Rectal smooth muscle tissue (tissue), 1 donor: ENCODE data around the gene SH3D19.

Experiments
- H3K27ac ChIP-seq: one replicate; pipeline ENCODE4 v1.7.0; 2013; ENCODE audit warnings: low read depth, low read length, inconsistent platforms
- H3K27me3 ChIP-seq: one replicate; pipeline ENCODE4 v1.7.0; 2013; ENCODE audit warnings: low read length; ENCODE audit not compliant: control insufficient read depth, insufficient read depth
- H3K36me3 ChIP-seq: one replicate; pipeline ENCODE4 v1.7.0; 2013; ENCODE audit warnings: low read length; ENCODE audit not compliant: control insufficient read depth, insufficient read depth
- H3K4me1 ChIP-seq: one replicate; pipeline ENCODE4 v1.7.0; 2013; ENCODE audit warnings: low read length; ENCODE audit not compliant: control insufficient read depth, insufficient read depth
- H3K4me3 ChIP-seq: one replicate; pipeline ENCODE4 v1.7.0; 2013; ENCODE audit warnings: low read length
- H3K9ac ChIP-seq: one replicate; pipeline ENCODE4 v1.7.0; 2013; ENCODE audit warnings: low read length

Gene SH3D19

GRCh38 chr4:151318307-151319006, 6.9 kb downstream of the SH3D19 start:
- H3K36me3 ChIP-seq = no peaks in the 10 kb centered on the region
- H3K4me3 ChIP-seq = no peak overlapping the region
- no peaks in the 10 kb centered on the region for H3K27me3 ChIP-seq
- H3K27ac ChIP-seq = no peak overlapping the region
- H3K9ac ChIP-seq = no peak overlapping the region
- H3K4me1 ChIP-seq = peaks cover 23% of the 10 kb centered on the region

GRCh38 chr4:151316645-151317044, 8.8 kb downstream of the SH3D19 start:
- no peaks in the 10 kb centered on the region for H3K27me3 ChIP-seq
- no peak overlapping the region for H3K4me3 ChIP-seq
- no peak overlapping the region for H3K9ac ChIP-seq
- peaks cover 23% of the 10 kb centered on the region for H3K4me1 ChIP-seq
- H3K27ac ChIP-seq = no peak overlapping the region
- no peaks in the 10 kb centered on the region for H3K36me3 ChIP-seq

- Histone ChIP-seq H3K4me3 (no peak overlapping the region), H3K27me3 (no peaks in the 10 kb centered on the region), H3K27ac (no peak overlapping the region), H3K36me3 (no peaks in the 10 kb centered on the region), H3K4me1 (peaks cover 21% of the 10 kb centered on the region), H3K9ac (no peak overlapping the region)
Measured at GRCh38 chr4:151315212-151315886, 10.1 kb downstream of the SH3D19 start.

- Histone ChIP-seq H3K9ac (no peak overlapping the region), H3K4me3 (no peak overlapping the region), H3K27me3 (no peaks in the 10 kb centered on the region), H3K36me3 (no peaks in the 10 kb centered on the region), H3K4me1 (peaks cover 21% of the 10 kb centered on the region), H3K27ac (peak overlapping the region; percentile 54)
Measured at GRCh38 chr4:151314479-151314878, 10.9 kb downstream of the SH3D19 start.

- no peak overlapping the region for H3K9ac ChIP-seq
- no peaks in the 10 kb centered on the region for H3K27me3 ChIP-seq
- no peak overlapping the region for H3K4me3 ChIP-seq
- H3K27ac ChIP-seq = no peak overlapping the region
- H3K36me3 ChIP-seq = no peaks in the 10 kb centered on the region
- peaks cover 21% of the 10 kb centered on the region for H3K4me1 ChIP-seq
Measured at GRCh38 chr4:151314010-151314355, 11.4 kb downstream of the SH3D19 start.

GRCh38 chr4:151313306-151314009, 11.9 kb downstream of the SH3D19 start:
- Histone ChIP-seq H3K27ac (no peak overlapping the region), H3K36me3 (no peaks in the 10 kb centered on the region), H3K27me3 (no peaks in the 10 kb centered on the region), H3K9ac (no peak overlapping the region), H3K4me3 (no peak overlapping the region), H3K4me1 (peaks cover 21% of the 10 kb centered on the region)

- peaks cover 11% of the 10 kb centered on the region for H3K4me1 ChIP-seq
- no peak overlapping the region for H3K9ac ChIP-seq
Measured at GRCh38 chr4:151310124-151310728, 15.2 kb downstream of the SH3D19 start.

GRCh38 chr4:151304755-151305154, 20.6 kb downstream of the SH3D19 start:
- no peak overlapping the region for H3K9ac ChIP-seq
- no peak overlapping the region for H3K27ac ChIP-seq
- no peak overlapping the region for H3K4me3 ChIP-seq
- peaks cover 4% of the 10 kb centered on the region for H3K4me1 ChIP-seq
- H3K36me3 ChIP-seq = no peaks in the 10 kb centered on the region
- no peaks in the 10 kb centered on the region for H3K27me3 ChIP-seq

More at GRCh38 chr4:151310124-151310728, 15.2 kb downstream of the SH3D19 start:
- Histone ChIP-seq H3K27me3 (no peaks in the 10 kb centered on the region), H3K27ac (no peak overlapping the region), H3K36me3 (no peaks in the 10 kb centered on the region), H3K4me3 (no peak overlapping the region)

GRCh38 chr4:151304226-151304625, 21.2 kb downstream of the SH3D19 start:
- H3K4me3 ChIP-seq = no peak overlapping the region
- no peaks in the 10 kb centered on the region for H3K27me3 ChIP-seq
- H3K9ac ChIP-seq = no peak overlapping the region
- no peak overlapping the region for H3K27ac ChIP-seq
- H3K4me1 ChIP-seq = peaks cover 4% of the 10 kb centered on the region
- no peaks in the 10 kb centered on the region for H3K36me3 ChIP-seq

GRCh38 chr4:151302432-151302831, 23.0 kb downstream of the SH3D19 start:
- Histone ChIP-seq H3K4me1 (peaks cover 4% of the 10 kb centered on the region), H3K9ac (no peak overlapping the region), H3K27ac (no peak overlapping the region), H3K36me3 (no peaks in the 10 kb centered on the region), H3K27me3 (no peaks in the 10 kb centered on the region), H3K4me3 (no peak overlapping the region)

GRCh38 chr4:151297170-151297569, 28.2 kb downstream of the SH3D19 start:
- Histone ChIP-seq H3K4me1 (no peaks in the 10 kb centered on the region), H3K27me3 (no peaks in the 10 kb centered on the region), H3K9ac (no peak overlapping the region), H3K4me3 (no peak overlapping the region), H3K36me3 (no peaks in the 10 kb centered on the region), H3K27ac (no peak overlapping the region)

- Histone ChIP-seq H3K27ac (no peak overlapping the region), H3K9ac (no peak overlapping the region), H3K4me1 (no peaks in the 10 kb centered on the region), H3K27me3 (no peaks in the 10 kb centered on the region), H3K4me3 (no peak overlapping the region), H3K36me3 (no peaks in the 10 kb centered on the region)
Measured at GRCh38 chr4:151296227-151296626, 29.2 kb downstream of the SH3D19 start.
